ENCODE results near the gene PCDH9.

- TF ChIP-seq POLR2A (IDR thresholded peaks at IDR 0.05) (no peak), EP300 (IDR thresholded peaks at IDR 0.05) (no peak)
Observed at GRCh38 chr13:66951426-66951825, 278.7 kb downstream of the PCDH9 start.
